ENCODE measurements around the gene KRT36.

GRCh38 chr17:41538565-41538991, 48.9 kb upstream of the KRT36 start:
- no peak for TF ChIP-seq CTCF (IDR thresholded peaks at IDR 0.05; ENCODE audit: low read depth, low read length, poor library complexity, severe bottlenecking)
- TF ChIP-seq EZH2phosphoT487 (IDR thresholded peaks at IDR 0.05; ENCODE audit: borderline replicate concordance, low read length), result no peak
